Activated T-cell treated with anti-CD3 and anti-CD28 coated beads, Interleukin-2, amount 50 U/mL, for 1 hour (primary cell): ENCODE measurements around the gene COBLL1.

ENCODE experiments used
- DNase-seq: peaks from one replicate; pipeline ENCODE4 v3.0.0-alpha.2; 2020

Gene COBLL1

GRCh38 chr2:164821338-164821737 lies 20.3 kb downstream of the COBLL1 start:
- DNase-seq = no peak

- no peak for DNase-seq
Observed at GRCh38 chr2:164818149-164819136, 23.2 kb downstream of the COBLL1 start.

GRCh38 chr2:164816900-164817299 lies 24.7 kb downstream of the COBLL1 start:
- no peak for DNase-seq

DNA sequence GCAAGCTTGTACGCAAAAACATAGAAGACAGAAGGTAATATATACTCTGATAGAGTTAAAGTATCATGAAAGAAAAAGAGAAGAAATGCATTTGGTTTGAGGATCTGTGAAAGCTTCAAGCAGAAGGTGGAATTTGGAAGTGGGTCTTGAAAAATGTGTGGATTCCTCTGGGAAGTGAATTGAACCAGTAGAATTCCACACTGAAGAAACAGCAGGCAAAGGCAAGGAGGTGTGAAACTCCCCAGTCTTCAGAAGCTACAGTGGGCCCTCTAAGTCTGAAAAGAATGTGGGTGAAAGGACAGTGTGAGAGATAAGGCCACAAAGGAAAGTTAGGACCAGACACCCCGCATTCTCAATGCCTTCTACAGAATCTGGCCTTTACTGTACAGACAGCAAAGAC lies 25.6 kb downstream of the COBLL1 start:
- no peak for DNase-seq

DNA sequence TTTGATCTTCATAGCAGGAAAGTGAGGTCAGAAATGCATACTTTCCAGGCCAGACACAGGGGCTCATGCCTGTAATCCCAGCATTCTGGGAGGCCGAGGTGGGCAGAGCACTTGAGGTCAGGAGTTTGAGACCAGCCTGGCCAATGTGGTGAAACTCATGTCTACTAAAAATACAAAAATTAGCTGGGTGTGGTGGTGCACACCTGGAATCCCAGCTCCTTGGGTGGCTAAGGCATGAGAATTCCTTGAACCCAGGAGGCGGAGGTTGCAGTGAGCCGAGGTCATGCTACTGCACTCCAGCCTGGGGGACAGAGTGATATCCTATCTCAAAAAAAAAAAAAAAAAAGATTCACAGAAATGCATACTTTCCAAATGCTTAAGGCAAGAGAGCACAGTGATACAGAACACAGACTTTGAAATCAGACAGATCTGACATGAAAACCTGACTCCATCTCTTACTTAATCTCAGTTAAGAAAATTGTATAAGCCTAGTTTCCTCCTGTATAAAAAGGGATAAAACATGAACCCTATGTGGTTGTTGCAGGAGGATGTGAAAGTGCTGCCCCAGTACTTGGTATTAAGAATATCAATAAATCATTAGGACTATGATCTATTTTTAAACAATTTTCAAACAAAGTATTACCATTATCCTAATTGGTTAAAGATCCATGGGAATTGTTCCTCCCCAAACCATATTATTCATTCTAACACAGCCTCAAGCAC lies 26.4 kb downstream of the COBLL1 start:
- DNase-seq = no peak

DNA sequence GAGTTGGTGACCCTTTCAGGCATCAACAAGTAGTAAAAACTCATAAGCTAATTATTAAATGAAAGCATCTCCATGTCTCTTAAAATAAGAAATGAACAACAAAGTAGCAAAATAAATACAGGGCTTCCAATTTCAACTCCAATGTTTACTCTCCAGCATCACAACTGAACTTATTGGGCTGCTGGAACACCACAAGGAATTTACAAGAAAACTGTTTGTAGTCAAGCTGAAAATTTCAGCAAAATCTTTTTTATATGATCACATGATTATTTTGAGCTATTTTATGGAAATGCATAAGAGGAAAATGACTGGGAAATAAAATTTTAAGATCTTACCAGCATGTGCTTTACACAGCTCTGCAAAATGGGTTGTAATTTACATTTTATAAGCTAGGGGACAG lies 28.1 kb downstream of the COBLL1 start:
- no peak for DNase-seq

- DNase-seq = no peak
Observed at GRCh38 chr2:164812378-164812777, 29.2 kb downstream of the COBLL1 start.

GRCh38 chr2:164811819-164812218 lies 29.8 kb downstream of the COBLL1 start:
- no peak for DNase-seq

GRCh38 chr2:164810843-164811242 lies 30.8 kb downstream of the COBLL1 start:
- DNase-seq = no peak

DNA sequence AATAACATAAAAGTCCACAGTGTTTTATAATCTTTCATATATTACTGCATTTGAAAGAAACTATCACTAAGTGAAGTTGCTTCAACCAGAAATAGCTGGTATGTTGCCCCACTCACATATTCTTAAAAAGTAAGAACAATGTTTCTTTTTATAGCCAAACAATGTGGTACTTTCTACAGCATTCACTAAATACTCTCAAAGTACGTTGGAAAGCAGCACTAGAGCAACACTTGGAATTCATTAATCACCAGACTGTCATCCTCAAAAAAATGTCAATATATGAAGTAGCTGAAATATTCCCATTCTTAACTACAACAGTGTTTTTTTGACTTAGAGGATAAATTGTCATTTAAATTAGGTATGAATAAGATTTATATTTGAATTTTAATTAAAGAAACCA lies 32.8 kb downstream of the COBLL1 start:
- no peak for DNase-seq

- DNase-seq = no peak
Observed at GRCh38 chr2:164803776-164804466, 37.7 kb downstream of the COBLL1 start.

GRCh38 chr2:164802095-164802707 lies 39.4 kb downstream of the COBLL1 start:
- no peak for DNase-seq

GRCh38 chr2:164800572-164800971 lies 41.1 kb downstream of the COBLL1 start:
- DNase-seq = no peak

DNA sequence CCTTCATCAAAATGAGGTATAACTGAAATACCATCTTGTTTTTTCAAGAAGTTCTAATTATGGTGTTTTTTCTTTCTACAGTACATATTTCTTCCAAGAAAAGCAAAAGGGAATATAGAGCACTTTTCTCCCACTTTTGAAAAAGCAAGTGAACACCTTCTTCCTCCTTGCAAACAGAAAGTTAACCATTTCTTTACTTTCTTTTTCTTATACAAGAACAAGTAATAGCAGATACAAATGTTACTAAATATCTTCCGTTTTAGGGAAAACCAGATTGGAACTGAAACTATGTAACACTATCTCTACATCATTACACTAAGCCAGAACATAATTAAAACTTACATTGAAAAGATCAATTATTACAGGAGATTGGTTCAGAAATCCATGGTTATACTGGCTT lies 44.0 kb downstream of the COBLL1 start:
- DNase-seq = no peak

DNA sequence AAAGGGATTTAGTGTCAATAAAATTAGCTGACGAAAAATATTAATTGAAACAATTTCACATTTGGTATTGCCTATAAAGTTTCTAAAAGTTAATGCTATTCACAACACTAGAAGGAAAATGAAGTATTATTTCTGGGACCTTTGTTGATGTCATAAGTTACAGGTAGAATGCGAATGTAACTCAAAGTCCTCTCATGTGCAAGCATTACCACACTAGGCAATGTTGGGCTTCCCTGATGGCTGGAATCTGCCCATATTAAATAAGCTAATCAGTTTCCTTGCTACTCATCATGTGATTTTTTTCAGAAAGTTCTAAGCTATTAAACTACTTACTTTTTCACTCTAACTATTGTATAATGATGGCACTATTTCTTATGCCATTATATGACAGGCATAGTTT lies 44.6 kb downstream of the COBLL1 start:
- DNase-seq = no peak

GRCh38 chr2:164794432-164795231 lies 47.0 kb downstream of the COBLL1 start:
- no peak for DNase-seq

GRCh38 chr2:164794016-164794415 lies 47.6 kb downstream of the COBLL1 start:
- no peak for DNase-seq

GRCh38 chr2:164793529-164793928 lies 48.1 kb downstream of the COBLL1 start:
- no peak for DNase-seq

GRCh38 chr2:164792316-164793170 lies 49.1 kb downstream of the COBLL1 start:
- DNase-seq = no peak

DNA sequence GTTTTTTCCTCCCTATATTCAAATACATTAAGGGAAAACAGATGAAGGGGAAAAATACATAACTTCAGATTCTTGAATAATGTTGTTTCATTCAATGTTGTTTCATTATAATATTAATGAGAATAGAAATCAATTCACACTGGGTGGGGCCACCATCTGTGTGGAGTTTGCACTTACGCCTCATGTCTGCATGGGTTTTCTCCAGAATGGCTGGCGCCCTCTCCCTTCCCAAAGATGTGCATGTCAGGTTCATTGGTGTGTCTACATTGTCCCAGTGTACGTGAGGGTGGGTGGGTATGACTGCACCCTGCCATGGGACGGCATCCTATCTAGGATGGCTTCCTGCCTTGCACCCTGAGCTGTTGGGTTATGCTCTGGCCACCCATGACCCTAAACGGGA lies 51.7 kb downstream of the COBLL1 start:
- DNase-seq = no peak

DNA sequence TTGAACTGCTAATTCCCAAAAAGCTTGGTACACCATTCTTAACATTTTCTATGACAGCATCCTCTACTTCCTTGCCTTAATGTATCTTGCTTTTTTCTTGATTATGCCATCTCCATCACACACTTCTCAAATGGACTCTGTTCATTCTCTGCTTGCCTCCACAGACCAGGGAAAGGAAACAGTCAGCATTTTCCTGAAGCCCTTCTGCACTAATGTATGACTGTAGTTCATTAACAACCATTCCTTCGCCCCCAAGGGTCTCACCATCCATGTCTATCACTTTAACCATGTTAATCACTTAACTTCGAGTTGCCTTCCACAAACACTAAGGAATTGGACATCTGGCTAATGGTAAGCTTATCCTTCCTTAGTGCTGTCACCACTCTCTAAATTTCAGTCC lies 54.8 kb downstream of the COBLL1 start:
- DNase-seq = no peak
